Activated CD4-positive, CD25-positive, alpha-beta regulatory T cell (primary cell): Measurements from ENCODE around the gene MYEOV.

Source experiments
- DNase-seq, 4 experiments: peaks; one replicate each; lab custom pipeline; 2025; lab: John Stamatoyannopoulos, UW

The MYEOV gene

GRCh38 chr11:69317401-69318092 is 23.6 kb downstream of the MYEOV start:
- no peak for DNase-seq

GRCh38 chr11:69318093-69318420 is 24.1 kb downstream of the MYEOV start:
- DNase-seq, result no peak

GRCh38 chr11:69319255-69320106 is 25.5 kb downstream of the MYEOV start:
- no peak for DNase-seq

- DNase-seq, result no peak
These were observed 26.4 kb downstream of the MYEOV start for GRCh38 chr11:69320326-69320725.

- DNase-seq, result no peak
These were observed 27.1 kb downstream of the MYEOV start for GRCh38 chr11:69320756-69321741.

GRCh38 chr11:69321877-69322361 is 28.0 kb downstream of the MYEOV start:
- DNase-seq, result no peak

GRCh38 chr11:69325446-69325845 is 31.5 kb downstream of the MYEOV start:
- no peak for DNase-seq

- no peak for DNase-seq
These were observed 32.8 kb downstream of the MYEOV start for GRCh38 chr11:69326622-69327219.

- no peak for DNase-seq
These were observed 33.8 kb downstream of the MYEOV start for GRCh38 chr11:69327741-69328191.

GRCh38 chr11:69328231-69328630 is 34.3 kb downstream of the MYEOV start:
- no peak for DNase-seq

- no peak for DNase-seq
These were observed 35.6 kb downstream of the MYEOV start for GRCh38 chr11:69329581-69329980.

GRCh38 chr11:69330330-69330729 is 36.4 kb downstream of the MYEOV start:
- no peak for DNase-seq

GRCh38 chr11:69333149-69333710 is 39.3 kb downstream of the MYEOV start:
- no peak for DNase-seq

GRCh38 chr11:69333879-69334278 is 39.9 kb downstream of the MYEOV start:
- no peak for DNase-seq

GRCh38 chr11:69335007-69335780 is 41.2 kb downstream of the MYEOV start:
- no peak for DNase-seq

GRCh38 chr11:69335781-69336405 is 41.9 kb downstream of the MYEOV start:
- DNase-seq, result no peak

- DNase-seq, result no peak
These were observed 43.3 kb downstream of the MYEOV start for GRCh38 chr11:69337211-69337721.

- DNase-seq, result no peak
These were observed 45.2 kb downstream of the MYEOV start for GRCh38 chr11:69339041-69339733.

- no peak for DNase-seq
These were observed 46.1 kb downstream of the MYEOV start for GRCh38 chr11:69339983-69340565.
